NCI-H446 (cell line): ENCODE data around the gene IRF5.
"Not testable (repeated sequence)": the region's sequence is repeated elsewhere in the genome, so short reads cannot be mapped to it uniquely, and the experiment has no call there.

Experiments
- DNase-seq, 2 experiments: peaks; one replicate each; lab custom pipeline; 2025; lab: John Stamatoyannopoulos, UW

Gene IRF5

DNA sequence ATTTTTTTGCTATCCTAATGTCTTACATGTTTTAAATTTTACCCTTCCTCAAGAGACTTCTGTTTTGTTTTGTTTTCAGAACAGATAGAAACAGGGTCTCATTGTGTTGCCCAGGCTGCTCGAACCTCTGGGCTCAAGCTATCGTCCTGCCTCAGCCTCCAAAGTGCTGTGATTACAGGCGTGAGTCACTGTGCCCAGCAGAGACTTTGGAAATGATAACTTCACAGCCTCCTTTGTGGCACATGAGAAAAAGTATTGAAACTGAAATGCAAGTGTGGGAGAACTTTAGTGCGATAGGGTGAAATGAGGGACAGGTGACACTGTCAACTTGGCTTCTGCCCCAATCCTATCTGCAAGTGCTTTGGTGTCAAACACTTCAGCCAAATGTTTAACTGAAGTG lies 21.6 kb downstream of the IRF5 start:
- DNase-seq = no peak

DNA sequence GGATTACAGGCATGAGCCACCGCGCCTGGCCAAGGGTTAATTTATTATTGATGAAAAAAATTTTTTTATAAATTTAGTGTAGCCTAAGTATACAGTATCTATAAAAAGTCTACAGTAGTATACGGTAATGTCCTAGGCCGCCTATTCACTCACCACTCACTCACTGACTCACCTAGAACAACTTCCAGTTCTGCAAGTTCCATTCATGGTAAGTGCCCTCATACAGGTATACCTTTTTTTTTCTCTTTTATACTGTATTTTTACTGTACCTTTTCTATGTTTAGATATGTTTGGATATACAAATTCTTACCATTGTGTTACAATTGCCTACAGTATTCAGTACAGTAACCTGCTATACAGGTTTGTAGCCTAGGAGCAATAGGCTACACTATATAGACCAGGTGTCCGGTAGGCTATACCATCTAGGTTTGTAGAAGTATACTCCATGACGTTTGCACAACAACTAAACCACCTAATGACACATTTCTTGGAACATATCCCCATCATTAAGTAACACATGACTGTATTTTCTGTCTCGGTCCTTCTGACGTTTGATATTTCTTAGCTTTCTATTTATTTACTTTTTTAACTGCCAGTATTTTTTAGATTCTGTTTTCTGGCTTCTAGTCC lies 23.4 kb downstream of the IRF5 start:
- no peak for DNase-seq

DNA sequence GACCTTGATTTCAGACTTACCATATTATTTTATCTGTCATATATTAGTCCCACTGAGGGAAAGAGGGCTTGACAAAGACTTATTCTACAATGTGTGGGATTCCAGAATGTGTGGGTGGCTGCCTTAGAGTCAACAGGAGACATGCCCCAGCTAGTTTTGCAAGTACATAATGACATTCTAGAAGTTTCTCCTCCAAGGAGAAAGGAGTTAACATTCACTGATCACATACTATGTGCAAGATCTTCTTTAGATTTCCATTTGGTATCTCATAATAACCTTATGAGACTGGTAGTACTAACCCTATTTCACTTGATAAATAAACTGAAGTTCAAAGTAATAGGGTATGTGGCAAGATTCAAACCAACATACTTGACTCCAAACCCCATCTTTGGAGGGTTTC lies 25.2 kb downstream of the IRF5 start:
- DNase-seq = no peak

DNA sequence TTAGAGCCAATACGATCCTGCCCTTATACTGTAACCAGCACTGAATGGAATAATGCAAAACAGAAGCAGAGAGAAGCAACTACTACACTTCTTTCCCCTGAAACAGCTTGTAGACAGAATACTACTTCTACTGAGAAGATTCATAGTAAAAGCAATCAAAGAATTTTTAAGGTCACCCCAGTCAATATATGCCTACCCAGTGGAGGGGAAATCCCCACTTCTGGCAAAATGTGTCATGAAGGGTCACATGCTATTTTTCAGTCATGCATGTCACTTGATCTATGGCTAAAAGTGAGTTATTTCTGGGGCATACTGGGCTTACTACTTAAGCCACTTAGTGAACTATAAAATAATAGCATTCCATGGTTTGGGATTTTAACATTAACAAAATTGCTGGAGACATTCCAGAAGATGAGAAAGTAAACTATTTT lies 25.6 kb downstream of the IRF5 start:
- DNase-seq = no peak

DNA sequence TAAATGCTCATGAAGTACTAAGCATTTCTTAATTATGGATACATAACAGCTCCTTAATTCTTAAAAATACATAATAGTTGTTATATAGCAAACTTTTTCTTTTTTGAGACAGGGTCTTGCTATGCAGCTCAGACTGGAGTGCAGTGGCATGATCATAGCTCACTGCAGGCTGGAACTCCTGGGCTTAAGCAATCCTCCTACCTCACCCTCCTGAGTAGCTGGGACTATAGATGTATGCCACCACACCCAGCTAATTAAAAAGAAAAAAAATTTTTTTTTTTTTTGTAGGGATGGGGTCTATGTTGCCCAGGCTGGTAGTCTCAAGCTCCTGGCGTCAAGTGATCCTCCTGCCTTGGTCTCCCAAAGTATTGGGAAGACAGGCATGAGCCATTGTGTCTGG lies 30.9 kb downstream of the IRF5 start:
- no peak for DNase-seq

DNA sequence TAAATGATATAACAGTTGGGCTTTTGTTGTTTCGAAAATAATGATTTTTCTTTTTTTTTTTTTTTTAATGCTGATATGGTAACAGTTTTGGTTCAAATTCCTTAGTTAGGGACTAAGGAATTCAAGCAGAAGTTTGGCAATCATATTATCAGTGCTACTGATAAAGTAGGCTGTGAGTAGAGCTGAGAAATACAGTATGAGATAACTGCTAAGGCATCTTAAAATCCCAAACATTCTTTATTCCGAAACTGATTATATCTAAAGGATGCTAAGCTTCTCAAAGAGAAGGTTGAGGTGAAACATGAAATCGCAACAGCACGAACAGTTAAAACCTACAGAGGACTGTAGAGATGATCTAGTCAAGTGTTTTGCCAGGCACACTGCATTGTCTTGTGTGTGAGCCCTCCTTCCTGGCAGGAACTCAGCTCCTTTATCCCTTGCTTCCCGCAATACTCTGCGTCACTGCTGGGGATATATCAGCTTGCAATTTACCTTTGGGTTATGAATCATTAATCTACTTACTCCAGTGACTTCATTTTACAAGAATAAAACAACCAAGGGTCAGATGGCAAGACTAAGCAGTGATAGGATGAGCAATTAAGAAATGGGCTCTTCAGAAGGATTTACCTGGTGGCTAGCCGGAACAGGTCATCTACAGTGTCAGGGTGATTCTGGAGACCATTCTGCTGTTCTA lies 36.7 kb downstream of the IRF5 start:
- no peak for DNase-seq

DNA sequence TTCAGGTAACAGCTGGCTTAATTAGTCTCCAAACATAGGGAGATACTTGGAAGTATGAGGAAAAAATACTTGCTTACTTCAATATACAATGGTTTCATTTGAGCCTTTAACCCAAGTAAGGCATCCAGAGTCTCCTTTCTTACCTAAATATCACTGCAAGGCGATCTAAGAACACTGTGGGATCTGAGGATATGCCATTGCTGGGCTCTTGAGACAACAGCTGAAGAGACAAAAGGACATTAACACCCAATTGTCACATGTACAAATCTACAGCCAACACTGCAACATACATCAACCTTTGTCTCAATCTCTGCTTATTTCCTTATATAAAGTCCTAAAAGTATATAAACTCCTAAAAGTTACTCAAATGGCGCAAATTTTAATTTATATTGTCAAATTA lies 44.4 kb downstream of the IRF5 start:
- no peak for DNase-seq

DNA sequence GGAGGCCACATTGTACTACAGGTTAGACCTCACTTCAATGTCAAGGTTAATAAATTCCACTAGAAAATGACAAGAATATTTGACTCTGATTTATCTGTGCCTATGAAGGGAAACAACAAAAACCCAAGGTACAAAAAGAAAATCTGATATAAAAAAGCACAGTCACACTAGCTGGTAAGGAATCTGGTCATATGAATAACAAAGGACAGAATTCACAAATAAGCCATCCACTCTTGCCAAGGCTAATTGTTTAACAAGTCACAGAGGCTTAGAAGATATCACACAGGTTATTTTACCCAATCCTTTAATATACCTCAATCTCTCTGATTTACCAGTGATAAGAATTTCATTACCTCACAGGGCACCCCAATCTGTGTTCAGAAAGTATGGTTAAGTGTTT lies 47.9 kb downstream of the IRF5 start:
- DNase-seq = no peak

DNA sequence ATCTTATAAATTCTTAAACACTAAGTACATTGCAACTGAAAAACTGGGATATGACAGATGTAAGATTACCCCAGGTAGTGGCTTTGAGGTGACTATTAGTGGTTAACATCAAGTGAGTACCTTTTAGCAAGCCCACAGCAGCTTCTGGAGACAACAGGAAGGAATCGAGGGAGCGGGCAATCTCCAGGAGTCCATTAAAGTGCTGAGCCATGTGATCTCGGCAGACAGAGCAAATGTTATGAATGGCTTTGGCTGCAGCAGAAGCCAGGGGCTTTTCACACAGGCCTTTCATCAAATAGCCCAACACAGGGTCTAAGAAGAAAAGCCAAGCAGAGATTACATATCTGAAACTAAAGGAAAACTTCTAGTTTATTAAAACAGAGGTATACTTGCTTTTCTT lies 48.9 kb downstream of the IRF5 start:
- DNase-seq = no peak

DNA sequence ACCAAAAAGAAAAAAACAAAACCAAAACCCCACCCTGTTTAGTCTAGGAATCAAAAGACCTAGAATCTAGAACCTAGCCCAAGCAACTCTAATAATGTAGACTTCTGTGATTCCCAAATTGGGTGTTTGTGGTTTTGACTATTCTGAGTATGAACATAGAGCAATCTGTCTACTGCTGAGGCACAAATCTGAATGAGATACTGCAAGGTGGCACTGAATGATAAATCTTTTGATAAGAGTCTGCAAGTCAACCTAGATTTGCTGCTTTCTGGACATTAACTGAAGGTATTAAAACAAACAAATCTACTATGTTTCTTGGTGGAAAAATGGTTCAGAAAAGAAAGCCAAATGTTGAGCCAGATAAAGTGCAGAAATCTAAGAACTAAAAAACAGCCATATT lies 50.6 kb downstream of the IRF5 start:
- DNase-seq = no peak

DNA sequence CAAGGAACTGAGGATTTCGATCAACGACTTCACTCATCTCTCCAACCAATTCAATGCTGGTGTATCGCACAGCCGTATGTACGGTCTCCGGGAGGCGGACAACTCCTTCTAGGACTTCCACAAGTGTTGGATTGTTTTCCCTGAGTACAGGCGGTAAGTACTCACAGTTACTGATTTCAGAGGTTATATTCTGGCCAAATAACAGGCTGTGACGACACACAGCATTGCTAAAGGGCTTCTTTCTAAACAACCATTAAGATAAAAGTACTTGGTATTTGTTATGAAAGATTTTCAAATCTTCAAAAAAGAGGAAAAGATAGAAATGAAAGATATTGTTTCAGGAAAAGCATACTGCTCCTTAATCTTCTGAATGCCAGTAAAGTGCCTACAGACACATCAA lies 52.2 kb downstream of the IRF5 start:
- DNase-seq = no peak

DNA sequence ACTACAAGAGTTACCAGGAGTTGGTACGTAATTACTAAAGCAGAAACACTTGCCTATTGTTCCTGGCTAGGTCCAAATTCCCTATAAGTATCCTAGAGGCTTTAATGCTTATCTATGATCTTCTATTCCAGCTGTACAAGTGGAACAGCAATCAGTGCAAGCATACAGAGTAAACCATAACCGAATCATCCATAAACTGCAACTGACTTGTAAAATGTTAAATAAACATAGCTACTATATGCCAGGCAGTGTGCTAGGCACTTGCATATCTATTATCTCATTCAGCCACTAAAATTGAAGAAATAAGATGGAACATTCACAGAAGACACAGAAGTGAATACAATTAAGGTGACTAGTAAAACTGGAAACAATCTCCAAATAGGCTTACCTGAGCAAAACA lies 55.7 kb downstream of the IRF5 start:
- DNase-seq = no peak

DNA sequence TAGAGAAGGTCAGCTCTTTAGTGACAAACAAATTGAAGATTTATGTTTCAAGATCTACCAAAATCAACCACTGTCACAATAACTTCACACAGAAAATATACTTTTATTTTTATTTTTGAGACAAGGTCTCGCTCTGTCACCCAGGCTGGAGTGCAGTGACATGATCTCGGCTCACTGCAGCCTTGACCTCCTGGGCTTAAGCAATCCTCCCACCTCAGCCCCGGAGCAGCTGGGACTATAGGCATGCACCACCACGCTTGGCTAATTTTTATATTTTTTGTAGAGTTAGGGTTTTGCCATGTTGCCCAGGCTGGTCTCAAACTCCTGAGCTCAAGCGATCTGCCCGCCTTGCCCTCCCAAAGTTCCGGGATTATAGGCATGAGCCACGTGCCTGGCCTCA lies 56.8 kb downstream of the IRF5 start:
- DNase-seq = not testable (repeated sequence)

DNA sequence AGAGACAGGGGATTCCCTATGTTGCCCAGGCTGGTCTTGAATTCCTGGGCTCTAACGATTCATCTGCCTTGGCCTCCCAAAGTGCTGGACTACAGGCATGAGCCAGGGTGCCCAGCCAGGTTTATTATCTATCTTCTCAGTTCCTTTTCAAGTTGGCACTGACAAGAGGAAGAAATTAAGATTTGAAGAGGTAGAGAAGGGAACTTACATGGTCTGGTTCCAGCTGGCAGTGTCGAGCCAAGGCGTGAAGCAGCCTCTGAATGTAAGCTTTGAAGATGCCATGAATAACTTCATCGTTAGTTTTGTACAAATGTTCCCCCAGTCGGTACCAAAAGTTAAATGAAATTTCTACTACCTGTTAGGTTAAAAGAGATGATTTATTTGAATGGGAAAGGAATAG lies 59.5 kb downstream of the IRF5 start:
- no peak for DNase-seq
